ENCODE data around the gene BMPER. TPM values are rescaled to one million over a fixed set of nuclear protein-coding genes. Genes with fewer than 3 reads are reported as not detected.

BMPER gene
- total and polyA plus RNA-seq, 2 donors (not counting 1 experiment from before 2014, with no cell fraction given), result 12.2 to 15.9 TPM

DNA sequence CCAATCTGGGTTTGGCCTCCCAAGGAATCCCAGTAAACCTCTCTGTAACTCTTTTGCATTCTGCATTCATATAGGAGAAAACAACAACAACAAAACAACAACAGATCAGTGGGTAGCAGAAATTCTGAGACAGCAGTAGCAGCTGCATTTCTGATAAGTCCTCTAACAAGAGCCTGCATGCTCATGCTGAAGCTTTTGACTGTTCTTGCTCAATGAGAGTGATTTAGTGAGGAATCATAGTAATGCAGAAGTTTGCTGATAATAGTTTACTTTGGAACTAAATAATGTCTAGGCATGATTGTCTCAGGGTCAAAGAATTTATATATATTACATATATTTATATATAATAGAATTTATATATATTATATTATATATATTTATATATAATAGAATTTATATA, 35.2 kb downstream of the BMPER start:
- Histone ChIP-seq H2AFZ (ENCODE audit: low read length) (no peak overlapping the region), H3K27ac (ENCODE audit: insufficient read depth, low read length) (no peak overlapping the region), H3K79me2 (ENCODE audit: control insufficient read depth, insufficient read depth, low read length) (no peaks in the 10 kb centered on the region), H3K27me3 (ENCODE audit: control insufficient read depth, insufficient read depth, low read length) (no peaks in the 10 kb centered on the region), H3K36me3 (ENCODE audit: control insufficient read depth, insufficient read depth, low read length) (peaks cover 2% of the 10 kb centered on the region), H3K4me1 (ENCODE audit: control insufficient read depth, extremely low read depth, insufficient read depth, low read length) (no peaks in the 10 kb centered on the region), H4K20me1 (ENCODE audit: control insufficient read depth, extremely low read depth, insufficient read depth, low read length) (no peaks in the 10 kb centered on the region), H3K9ac (ENCODE audit: insufficient read depth, low read length) (no peak overlapping the region), H3K4me2 (ENCODE audit: extremely low read depth, insufficient read depth, low read length) (no peak overlapping the region), H3K4me3 (replicated peaks in 1 of 4; ENCODE audit: control extremely low read depth in 1 of 4, insufficient read depth in 1 of 4, low read depth in 3 of 4, low read length in 4 of 4) (no peak overlapping the region), H3K9me3 (ENCODE audit: control insufficient read depth, insufficient read depth, low read depth, low read length) (no peaks in the 10 kb centered on the region)
- TF ChIP-seq, protein P1, sequence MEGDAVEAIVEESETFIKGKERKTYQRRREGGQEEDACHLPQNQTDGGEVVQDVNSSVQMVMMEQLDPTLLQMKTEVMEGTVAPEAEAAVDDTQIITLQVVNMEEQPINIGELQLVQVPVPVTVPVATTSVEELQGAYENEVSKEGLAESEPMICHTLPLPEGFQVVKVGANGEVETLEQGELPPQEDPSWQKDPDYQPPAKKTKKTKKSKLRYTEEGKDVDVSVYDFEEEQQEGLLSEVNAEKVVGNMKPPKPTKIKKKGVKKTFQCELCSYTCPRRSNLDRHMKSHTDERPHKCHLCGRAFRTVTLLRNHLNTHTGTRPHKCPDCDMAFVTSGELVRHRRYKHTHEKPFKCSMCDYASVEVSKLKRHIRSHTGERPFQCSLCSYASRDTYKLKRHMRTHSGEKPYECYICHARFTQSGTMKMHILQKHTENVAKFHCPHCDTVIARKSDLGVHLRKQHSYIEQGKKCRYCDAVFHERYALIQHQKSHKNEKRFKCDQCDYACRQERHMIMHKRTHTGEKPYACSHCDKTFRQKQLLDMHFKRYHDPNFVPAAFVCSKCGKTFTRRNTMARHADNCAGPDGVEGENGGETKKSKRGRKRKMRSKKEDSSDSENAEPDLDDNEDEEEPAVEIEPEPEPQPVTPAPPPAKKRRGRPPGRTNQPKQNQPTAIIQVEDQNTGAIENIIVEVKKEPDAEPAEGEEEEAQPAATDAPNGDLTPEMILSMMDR (conservative IDR thresholded peaks at IDR 0.05 in 1 of 2, IDR thresholded peaks at IDR 0.05 in 1 of 2; ENCODE audit: low read depth in 1 of 2, low read length in 2 of 2), result no peak
- TF ChIP-seq EZH2 (IDR thresholded peaks at IDR 0.05; ENCODE audit: low read length, missing control alignments), result no peak
- peak in 1 of 2 donors; percentile 19 for DNase-seq (ENCODE audit: low read depth in 2 of 2)

- H3K4me3 ChIP-seq (replicated peaks in 1 of 4; ENCODE audit: control extremely low read depth in 1 of 4, insufficient read depth in 1 of 4, low read depth in 3 of 4, low read length in 4 of 4), result no peak overlapping the region
- peaks cover 2% of the 10 kb centered on the region for H3K36me3 ChIP-seq (ENCODE audit: control insufficient read depth, insufficient read depth, low read length)
- no peak overlapping the region for H3K27ac ChIP-seq (ENCODE audit: insufficient read depth, low read length)
- H2AFZ ChIP-seq (ENCODE audit: low read length), result no peak overlapping the region
- no peak overlapping the region for H3K9ac ChIP-seq (ENCODE audit: insufficient read depth, low read length)
- no peak for DNase-seq (ENCODE audit: low read depth in 2 of 2)
- H3K27me3 ChIP-seq (ENCODE audit: control insufficient read depth, insufficient read depth, low read length), result no peaks in the 10 kb centered on the region
- H3K4me1 ChIP-seq (ENCODE audit: control insufficient read depth, extremely low read depth, insufficient read depth, low read length), result no peaks in the 10 kb centered on the region
- no peaks in the 10 kb centered on the region for H3K79me2 ChIP-seq (ENCODE audit: control insufficient read depth, insufficient read depth, low read length)
- TF ChIP-seq, protein P1 (conservative IDR thresholded peaks at IDR 0.05 in 1 of 2, IDR thresholded peaks at IDR 0.05 in 1 of 2; ENCODE audit: low read depth in 1 of 2, low read length in 2 of 2), result no peak
- no peak for TF ChIP-seq EZH2 (IDR thresholded peaks at IDR 0.05; ENCODE audit: low read length, missing control alignments)
- H3K4me2 ChIP-seq (ENCODE audit: extremely low read depth, insufficient read depth, low read length), result no peak overlapping the region
- no peaks in the 10 kb centered on the region for H3K9me3 ChIP-seq (ENCODE audit: control insufficient read depth, insufficient read depth, low read depth, low read length)
- no peaks in the 10 kb centered on the region for H4K20me1 ChIP-seq (ENCODE audit: control insufficient read depth, extremely low read depth, insufficient read depth, low read length)
These were observed 36.1 kb downstream of the BMPER start for GRCh38 chr7:33941418-33941817.

- no peak for DNase-seq (ENCODE audit: low read depth in 2 of 2)
- Histone ChIP-seq H4K20me1 (ENCODE audit: control insufficient read depth, extremely low read depth, insufficient read depth, low read length) (no peaks in the 10 kb centered on the region), H3K4me3 (replicated peaks in 1 of 4; ENCODE audit: control extremely low read depth in 1 of 4, insufficient read depth in 1 of 4, low read depth in 3 of 4, low read length in 4 of 4) (no peak overlapping the region), H3K36me3 (ENCODE audit: control insufficient read depth, insufficient read depth, low read length) (no peaks in the 10 kb centered on the region), H3K27ac (ENCODE audit: insufficient read depth, low read length) (no peak overlapping the region), H3K79me2 (ENCODE audit: control insufficient read depth, insufficient read depth, low read length) (no peaks in the 10 kb centered on the region), H2AFZ (ENCODE audit: low read length) (no peak overlapping the region), H3K9me3 (ENCODE audit: control insufficient read depth, insufficient read depth, low read depth, low read length) (no peaks in the 10 kb centered on the region), H3K4me1 (ENCODE audit: control insufficient read depth, extremely low read depth, insufficient read depth, low read length) (no peaks in the 10 kb centered on the region), H3K27me3 (ENCODE audit: control insufficient read depth, insufficient read depth, low read length) (no peaks in the 10 kb centered on the region), H3K4me2 (ENCODE audit: extremely low read depth, insufficient read depth, low read length) (no peak overlapping the region), H3K9ac (ENCODE audit: insufficient read depth, low read length) (no peak overlapping the region)
- TF ChIP-seq, protein P1 (conservative IDR thresholded peaks at IDR 0.05 in 1 of 2, IDR thresholded peaks at IDR 0.05 in 1 of 2; ENCODE audit: low read depth in 1 of 2, low read length in 2 of 2), result no peak
- TF ChIP-seq EZH2 (IDR thresholded peaks at IDR 0.05; ENCODE audit: low read length, missing control alignments), result no peak
These were observed 40.9 kb downstream of the BMPER start for GRCh38 chr7:33946094-33946699.
